ENCODE measurements around the gene GPR143. TPM values are rescaled to one million over a fixed set of nuclear protein-coding genes. Genes with fewer than 3 reads are reported as not detected.

The GPR143 gene
- total and polyA plus RNA-seq, 9 of the 15 experiments (the other 6 are each of a cell fraction or from before 2014, with no cell fraction given): not detected

DNA sequence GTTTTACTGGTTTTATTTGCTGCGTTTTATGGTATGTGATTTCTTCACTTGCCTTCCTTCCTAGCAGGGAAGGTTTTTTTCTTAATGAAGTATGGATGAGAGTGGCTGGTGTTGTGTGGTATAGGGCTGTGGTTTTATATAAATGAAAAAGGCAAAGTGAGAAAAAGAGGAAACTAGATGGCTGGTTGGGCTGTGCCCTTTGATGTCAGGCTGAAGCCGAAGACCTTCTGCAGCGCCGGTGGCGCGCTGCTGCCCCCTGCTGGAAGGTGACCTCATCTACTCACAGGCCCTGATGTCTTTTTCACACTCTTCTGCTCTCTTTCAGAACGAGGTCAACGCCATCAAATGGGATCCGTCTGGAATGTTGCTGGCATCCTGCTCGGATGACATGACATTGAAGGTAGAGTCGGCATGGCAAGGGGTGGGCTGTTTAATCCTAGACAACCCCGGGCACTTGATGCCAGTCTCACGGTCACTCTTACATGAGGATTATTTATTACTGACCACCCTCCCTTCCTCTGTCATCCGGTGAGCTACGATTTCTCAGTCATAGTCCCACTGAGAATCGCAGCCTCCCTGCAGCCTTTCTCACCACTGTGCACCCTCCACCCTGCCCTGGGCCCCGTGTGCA lies 56.6 kb downstream of the GPR143 start (continued):
- TF ChIP-seq SMARCC2 (IDR thresholded peaks at IDR 0.05; ENCODE audit: low read depth) (no peak), CHD2 (IDR thresholded peaks at IDR 0.05; ENCODE audit: low read depth, low read length) (no peak), ZNF121 (CRISPR knock-in tag; conservative IDR thresholded peaks at IDR 0.05) (no peak), MAFK (IDR thresholded peaks at IDR 0.05; ENCODE audit: low read length) (no peak), PHB2 (IDR thresholded peaks at IDR 0.05; ENCODE audit: low read depth) (no peak), TCF7 (IDR thresholded peaks at IDR 0.05; ENCODE audit: borderline replicate concordance) (peak; percentile 76; the same call in 1 of the 2 replicates), TOE1 (IDR thresholded peaks at IDR 0.05; ENCODE audit: borderline replicate concordance) (no peak), TOE1 (CRISPR knock-in tag; IDR thresholded peaks at IDR 0.05; ENCODE audit: borderline replicate concordance, low read depth) (no peak), LEF1 (IDR thresholded peaks at IDR 0.05) (0 out of 2 replicates have a peak, but pooled peaks have one; percentile 26), ZNF644 (tag; IDR thresholded peaks at IDR 0.05; ENCODE audit: low read depth) (no peak), JUND (IDR thresholded peaks at IDR 0.05; ENCODE audit: borderline replicate concordance, low read depth, low read length) (peak; percentile 64), JUND (tag; IDR thresholded peaks at IDR 0.05; ENCODE audit: borderline replicate concordance, low read depth, low read length) (0 out of 3 replicates have a peak, but pooled peaks have one; percentile 23), MTA1 (IDR thresholded peaks at IDR 0.05; ENCODE audit: borderline replicate concordance) (no peak), RBBP5 (IDR thresholded peaks at IDR 0.05; ENCODE audit: borderline replicate concordance, insufficient read depth, low read length, poor library complexity, severe bottlenecking) (no peak), PHF21A (IDR thresholded peaks at IDR 0.05; ENCODE audit: borderline replicate concordance, low read depth) (no peak), KHSRP (IDR thresholded peaks at IDR 0.05) (no peak), RHOXF2B (CRISPR knock-in tag; conservative IDR thresholded peaks at IDR 0.05) (no peak)
- TF ChIP-seq, protein P1, sequence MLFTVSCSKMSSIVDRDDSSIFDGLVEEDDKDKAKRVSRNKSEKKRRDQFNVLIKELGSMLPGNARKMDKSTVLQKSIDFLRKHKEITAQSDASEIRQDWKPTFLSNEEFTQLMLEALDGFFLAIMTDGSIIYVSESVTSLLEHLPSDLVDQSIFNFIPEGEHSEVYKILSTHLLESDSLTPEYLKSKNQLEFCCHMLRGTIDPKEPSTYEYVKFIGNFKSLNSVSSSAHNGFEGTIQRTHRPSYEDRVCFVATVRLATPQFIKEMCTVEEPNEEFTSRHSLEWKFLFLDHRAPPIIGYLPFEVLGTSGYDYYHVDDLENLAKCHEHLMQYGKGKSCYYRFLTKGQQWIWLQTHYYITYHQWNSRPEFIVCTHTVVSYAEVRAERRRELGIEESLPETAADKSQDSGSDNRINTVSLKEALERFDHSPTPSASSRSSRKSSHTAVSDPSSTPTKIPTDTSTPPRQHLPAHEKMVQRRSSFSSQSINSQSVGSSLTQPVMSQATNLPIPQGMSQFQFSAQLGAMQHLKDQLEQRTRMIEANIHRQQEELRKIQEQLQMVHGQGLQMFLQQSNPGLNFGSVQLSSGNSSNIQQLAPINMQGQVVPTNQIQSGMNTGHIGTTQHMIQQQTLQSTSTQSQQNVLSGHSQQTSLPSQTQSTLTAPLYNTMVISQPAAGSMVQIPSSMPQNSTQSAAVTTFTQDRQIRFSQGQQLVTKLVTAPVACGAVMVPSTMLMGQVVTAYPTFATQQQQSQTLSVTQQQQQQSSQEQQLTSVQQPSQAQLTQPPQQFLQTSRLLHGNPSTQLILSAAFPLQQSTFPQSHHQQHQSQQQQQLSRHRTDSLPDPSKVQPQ (CRISPR knock-in tag; IDR thresholded peaks at IDR 0.05; ENCODE audit: borderline replicate concordance): no peak
- TF ChIP-seq, protein P2, sequence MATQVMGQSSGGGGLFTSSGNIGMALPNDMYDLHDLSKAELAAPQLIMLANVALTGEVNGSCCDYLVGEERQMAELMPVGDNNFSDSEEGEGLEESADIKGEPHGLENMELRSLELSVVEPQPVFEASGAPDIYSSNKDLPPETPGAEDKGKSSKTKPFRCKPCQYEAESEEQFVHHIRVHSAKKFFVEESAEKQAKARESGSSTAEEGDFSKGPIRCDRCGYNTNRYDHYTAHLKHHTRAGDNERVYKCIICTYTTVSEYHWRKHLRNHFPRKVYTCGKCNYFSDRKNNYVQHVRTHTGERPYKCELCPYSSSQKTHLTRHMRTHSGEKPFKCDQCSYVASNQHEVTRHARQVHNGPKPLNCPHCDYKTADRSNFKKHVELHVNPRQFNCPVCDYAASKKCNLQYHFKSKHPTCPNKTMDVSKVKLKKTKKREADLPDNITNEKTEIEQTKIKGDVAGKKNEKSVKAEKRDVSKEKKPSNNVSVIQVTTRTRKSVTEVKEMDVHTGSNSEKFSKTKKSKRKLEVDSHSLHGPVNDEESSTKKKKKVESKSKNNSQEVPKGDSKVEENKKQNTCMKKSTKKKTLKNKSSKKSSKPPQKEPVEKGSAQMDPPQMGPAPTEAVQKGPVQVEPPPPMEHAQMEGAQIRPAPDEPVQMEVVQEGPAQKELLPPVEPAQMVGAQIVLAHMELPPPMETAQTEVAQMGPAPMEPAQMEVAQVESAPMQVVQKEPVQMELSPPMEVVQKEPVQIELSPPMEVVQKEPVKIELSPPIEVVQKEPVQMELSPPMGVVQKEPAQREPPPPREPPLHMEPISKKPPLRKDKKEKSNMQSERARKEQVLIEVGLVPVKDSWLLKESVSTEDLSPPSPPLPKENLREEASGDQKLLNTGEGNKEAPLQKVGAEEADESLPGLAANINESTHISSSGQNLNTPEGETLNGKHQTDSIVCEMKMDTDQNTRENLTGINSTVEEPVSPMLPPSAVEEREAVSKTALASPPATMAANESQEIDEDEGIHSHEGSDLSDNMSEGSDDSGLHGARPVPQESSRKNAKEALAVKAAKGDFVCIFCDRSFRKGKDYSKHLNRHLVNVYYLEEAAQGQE (IDR thresholded peaks at IDR 0.05; ENCODE audit: borderline replicate concordance): peak; percentile 38; the same call in 1 of the 2 replicates
- TF ChIP-seq, protein P2 (CRISPR knock-in tag; IDR thresholded peaks at IDR 0.05; ENCODE audit: low read depth): no peak
